ENCODE data around the gene FNDC3B. TPM values are rescaled to one million over a fixed set of nuclear protein-coding genes. Genes with fewer than 3 reads are reported as not detected.
A peak's percentile ranks its signal among the peaks of the same experiment; 100 is the strongest.

Gene FNDC3B
- total and polyA plus RNA-seq, 4 donors = 23.3 to 74.2 (median 32.9) TPM

DNA sequence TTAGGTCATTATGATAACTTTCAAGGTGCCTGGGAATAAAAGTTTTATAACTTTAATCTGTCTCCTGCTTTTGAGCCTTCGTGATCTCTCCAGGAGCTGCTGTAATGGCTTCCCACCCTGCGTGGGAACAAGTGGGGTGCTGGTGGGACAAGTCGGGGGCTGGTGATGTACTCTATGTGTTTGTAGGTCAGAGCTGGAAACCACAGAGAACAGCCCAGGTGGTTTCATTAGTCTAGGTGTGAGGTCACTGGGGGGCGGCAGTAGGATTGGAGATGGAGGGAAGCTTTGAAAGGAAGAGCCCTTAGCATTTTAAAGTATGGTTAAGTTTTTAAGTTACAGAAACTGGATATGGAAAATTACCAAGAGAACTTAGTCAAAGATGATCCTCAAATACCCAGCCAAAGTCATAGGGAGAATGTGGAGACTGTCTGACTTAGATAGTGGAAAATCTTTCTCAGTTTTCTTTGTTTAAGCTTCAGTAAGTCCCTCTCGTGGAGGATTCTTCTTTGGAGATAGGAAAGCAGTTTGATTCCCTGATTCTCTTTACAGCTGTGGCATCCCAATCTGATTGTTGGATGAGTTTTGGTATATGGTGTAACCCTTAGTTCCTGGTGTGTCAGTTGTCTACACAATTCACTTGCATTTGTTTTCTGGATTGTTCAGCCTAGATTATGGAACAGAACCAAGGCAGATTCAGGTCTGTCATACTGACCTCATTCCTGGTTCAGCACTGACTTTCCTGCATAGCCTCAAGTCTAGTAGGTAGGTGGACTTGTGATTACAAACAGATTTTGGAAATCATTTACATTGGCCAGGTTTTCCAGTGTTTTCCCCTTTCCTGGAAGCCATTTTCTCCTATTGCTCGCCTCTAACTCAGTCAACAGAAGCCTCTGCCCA, 115.6 kb downstream of the FNDC3B start:
- TF ChIP-seq GABPA (IDR thresholded peaks at IDR 0.05 in 1 of 2, conservative IDR thresholded peaks at IDR 0.05 in 1 of 2) (no peak), EGR1 (IDR thresholded peaks at IDR 0.05; ENCODE audit: low read depth in 2 of 2) (no peak), FOXA1 (IDR thresholded peaks at IDR 0.05) (no peak), NR2F2 (IDR thresholded peaks at IDR 0.05) (no peak), SP1 (IDR thresholded peaks at IDR 0.05) (no peak), TAF1 (conservative IDR thresholded peaks at IDR 0.05) (no peak), FOXA2 (IDR thresholded peaks at IDR 0.05) (no peak), HNF4A (conservative IDR thresholded peaks at IDR 0.05) (no peak), RXRA (IDR thresholded peaks at IDR 0.05) (peak in 1 of 2 donors; percentile 44), RAD21 (IDR thresholded peaks at IDR 0.05) (peak; percentile 7 to 14), YY1 (IDR thresholded peaks at IDR 0.05) (peak; percentile 82), JUND (IDR thresholded peaks at IDR 0.05) (peak in 1 of 2 donors; percentile 49)
- TF ChIP-seq, protein P1, sequence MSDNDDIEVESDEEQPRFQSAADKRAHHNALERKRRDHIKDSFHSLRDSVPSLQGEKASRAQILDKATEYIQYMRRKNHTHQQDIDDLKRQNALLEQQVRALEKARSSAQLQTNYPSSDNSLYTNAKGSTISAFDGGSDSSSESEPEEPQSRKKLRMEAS (IDR thresholded peaks at IDR 0.05) = peak; percentile 17
- TF ChIP-seq, protein P2, sequence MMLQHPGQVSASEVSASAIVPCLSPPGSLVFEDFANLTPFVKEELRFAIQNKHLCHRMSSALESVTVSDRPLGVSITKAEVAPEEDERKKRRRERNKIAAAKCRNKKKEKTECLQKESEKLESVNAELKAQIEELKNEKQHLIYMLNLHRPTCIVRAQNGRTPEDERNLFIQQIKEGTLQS (IDR thresholded peaks at IDR 0.05) = no peak
- TF ChIP-seq, protein P3, sequence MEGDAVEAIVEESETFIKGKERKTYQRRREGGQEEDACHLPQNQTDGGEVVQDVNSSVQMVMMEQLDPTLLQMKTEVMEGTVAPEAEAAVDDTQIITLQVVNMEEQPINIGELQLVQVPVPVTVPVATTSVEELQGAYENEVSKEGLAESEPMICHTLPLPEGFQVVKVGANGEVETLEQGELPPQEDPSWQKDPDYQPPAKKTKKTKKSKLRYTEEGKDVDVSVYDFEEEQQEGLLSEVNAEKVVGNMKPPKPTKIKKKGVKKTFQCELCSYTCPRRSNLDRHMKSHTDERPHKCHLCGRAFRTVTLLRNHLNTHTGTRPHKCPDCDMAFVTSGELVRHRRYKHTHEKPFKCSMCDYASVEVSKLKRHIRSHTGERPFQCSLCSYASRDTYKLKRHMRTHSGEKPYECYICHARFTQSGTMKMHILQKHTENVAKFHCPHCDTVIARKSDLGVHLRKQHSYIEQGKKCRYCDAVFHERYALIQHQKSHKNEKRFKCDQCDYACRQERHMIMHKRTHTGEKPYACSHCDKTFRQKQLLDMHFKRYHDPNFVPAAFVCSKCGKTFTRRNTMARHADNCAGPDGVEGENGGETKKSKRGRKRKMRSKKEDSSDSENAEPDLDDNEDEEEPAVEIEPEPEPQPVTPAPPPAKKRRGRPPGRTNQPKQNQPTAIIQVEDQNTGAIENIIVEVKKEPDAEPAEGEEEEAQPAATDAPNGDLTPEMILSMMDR (IDR thresholded peaks at IDR 0.05; ENCODE audit: low read depth, low read length, missing input control) = no peak
- TF ChIP-seq, protein P4, sequence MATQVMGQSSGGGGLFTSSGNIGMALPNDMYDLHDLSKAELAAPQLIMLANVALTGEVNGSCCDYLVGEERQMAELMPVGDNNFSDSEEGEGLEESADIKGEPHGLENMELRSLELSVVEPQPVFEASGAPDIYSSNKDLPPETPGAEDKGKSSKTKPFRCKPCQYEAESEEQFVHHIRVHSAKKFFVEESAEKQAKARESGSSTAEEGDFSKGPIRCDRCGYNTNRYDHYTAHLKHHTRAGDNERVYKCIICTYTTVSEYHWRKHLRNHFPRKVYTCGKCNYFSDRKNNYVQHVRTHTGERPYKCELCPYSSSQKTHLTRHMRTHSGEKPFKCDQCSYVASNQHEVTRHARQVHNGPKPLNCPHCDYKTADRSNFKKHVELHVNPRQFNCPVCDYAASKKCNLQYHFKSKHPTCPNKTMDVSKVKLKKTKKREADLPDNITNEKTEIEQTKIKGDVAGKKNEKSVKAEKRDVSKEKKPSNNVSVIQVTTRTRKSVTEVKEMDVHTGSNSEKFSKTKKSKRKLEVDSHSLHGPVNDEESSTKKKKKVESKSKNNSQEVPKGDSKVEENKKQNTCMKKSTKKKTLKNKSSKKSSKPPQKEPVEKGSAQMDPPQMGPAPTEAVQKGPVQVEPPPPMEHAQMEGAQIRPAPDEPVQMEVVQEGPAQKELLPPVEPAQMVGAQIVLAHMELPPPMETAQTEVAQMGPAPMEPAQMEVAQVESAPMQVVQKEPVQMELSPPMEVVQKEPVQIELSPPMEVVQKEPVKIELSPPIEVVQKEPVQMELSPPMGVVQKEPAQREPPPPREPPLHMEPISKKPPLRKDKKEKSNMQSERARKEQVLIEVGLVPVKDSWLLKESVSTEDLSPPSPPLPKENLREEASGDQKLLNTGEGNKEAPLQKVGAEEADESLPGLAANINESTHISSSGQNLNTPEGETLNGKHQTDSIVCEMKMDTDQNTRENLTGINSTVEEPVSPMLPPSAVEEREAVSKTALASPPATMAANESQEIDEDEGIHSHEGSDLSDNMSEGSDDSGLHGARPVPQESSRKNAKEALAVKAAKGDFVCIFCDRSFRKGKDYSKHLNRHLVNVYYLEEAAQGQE (IDR thresholded peaks at IDR 0.05) = peak; percentile 44
- TF ChIP-seq, protein P5, sequence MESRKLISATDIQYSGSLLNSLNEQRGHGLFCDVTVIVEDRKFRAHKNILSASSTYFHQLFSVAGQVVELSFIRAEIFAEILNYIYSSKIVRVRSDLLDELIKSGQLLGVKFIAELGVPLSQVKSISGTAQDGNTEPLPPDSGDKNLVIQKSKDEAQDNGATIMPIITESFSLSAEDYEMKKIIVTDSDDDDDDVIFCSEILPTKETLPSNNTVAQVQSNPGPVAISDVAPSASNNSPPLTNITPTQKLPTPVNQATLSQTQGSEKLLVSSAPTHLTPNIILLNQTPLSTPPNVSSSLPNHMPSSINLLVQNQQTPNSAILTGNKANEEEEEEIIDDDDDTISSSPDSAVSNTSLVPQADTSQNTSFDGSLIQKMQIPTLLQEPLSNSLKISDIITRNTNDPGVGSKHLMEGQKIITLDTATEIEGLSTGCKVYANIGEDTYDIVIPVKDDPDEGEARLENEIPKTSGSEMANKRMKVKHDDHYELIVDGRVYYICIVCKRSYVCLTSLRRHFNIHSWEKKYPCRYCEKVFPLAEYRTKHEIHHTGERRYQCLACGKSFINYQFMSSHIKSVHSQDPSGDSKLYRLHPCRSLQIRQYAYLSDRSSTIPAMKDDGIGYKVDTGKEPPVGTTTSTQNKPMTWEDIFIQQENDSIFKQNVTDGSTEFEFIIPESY (IDR thresholded peaks at IDR 0.05) = no peak
- WGBS = 85% methylated on average over 6 of the region's 6 CpGs
- H3K4me1 ChIP-seq (ENCODE audit: control insufficient read depth in 4 of 4, insufficient read depth in 4 of 4, low read length in 3 of 4) = peaks cover 14 to 45% (median 29%) of the 10 kb centered on the region in 4 donors
- H3K4me3 ChIP-seq (ENCODE audit: low read depth in 1 of 3, low read length in 3 of 3) = no peak overlapping the region
- no peak overlapping the region for H3K9ac ChIP-seq (ENCODE audit: low read depth in 1 of 2, low read length in 2 of 2)
- H3K27me3 ChIP-seq (ENCODE audit: control insufficient read depth in 4 of 4, insufficient read depth in 4 of 4, low read length in 3 of 4) = no peaks in the 10 kb centered on the region
- H3K9me3 ChIP-seq (ENCODE audit: control insufficient read depth in 4 of 4, low read length in 3 of 4) = no peaks in the 10 kb centered on the region
- peaks cover 0 to 1% (median 0%) of the 10 kb centered on the region in 4 donors for H3K36me3 ChIP-seq (ENCODE audit: control insufficient read depth in 4 of 4, insufficient read depth in 3 of 4, low read depth in 1 of 4, low read length in 3 of 4)
- peak overlapping the region; percentile 39 to 55 for H3K27ac ChIP-seq (ENCODE audit: low read depth in 1 of 2, low read length in 2 of 2)
- DNase-seq (ENCODE audit: low spot score) = no peak

Measured in liver (tissue), 9 donors.